ENCODE measurements around the gene METTL23. TPM values are rescaled to one million over a fixed set of nuclear protein-coding genes. Genes with fewer than 3 reads are reported as not detected.
"Not testable (repeated sequence)": the region's sequence is repeated elsewhere in the genome, so short reads cannot be mapped to it uniquely, and the experiment has no call there.

The METTL23 gene
- total RNA-seq, 3 donors from 2014 or later: 22.5 to 30.4 (median 28.7) TPM

DNA sequence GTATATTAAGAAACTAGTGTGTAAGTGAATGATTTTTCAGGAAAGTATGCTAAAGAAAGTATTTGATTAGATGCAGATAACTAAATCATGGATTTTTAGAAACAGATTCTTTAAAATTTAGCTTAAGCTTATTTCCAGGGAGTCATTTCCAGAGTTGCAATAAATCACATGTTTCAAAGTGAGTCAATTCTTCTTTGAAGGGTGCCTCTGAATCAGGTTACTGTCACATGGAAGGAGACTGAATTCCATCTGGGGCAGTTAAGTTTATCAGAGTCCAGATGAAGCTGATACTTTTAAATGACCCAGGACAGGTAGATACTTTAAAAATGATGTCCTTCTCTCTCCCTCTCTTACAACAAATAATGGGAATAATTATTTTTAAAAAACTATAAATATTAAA, 16.3 kb downstream of the METTL23 start:
- TF ChIP-seq, protein P1, sequence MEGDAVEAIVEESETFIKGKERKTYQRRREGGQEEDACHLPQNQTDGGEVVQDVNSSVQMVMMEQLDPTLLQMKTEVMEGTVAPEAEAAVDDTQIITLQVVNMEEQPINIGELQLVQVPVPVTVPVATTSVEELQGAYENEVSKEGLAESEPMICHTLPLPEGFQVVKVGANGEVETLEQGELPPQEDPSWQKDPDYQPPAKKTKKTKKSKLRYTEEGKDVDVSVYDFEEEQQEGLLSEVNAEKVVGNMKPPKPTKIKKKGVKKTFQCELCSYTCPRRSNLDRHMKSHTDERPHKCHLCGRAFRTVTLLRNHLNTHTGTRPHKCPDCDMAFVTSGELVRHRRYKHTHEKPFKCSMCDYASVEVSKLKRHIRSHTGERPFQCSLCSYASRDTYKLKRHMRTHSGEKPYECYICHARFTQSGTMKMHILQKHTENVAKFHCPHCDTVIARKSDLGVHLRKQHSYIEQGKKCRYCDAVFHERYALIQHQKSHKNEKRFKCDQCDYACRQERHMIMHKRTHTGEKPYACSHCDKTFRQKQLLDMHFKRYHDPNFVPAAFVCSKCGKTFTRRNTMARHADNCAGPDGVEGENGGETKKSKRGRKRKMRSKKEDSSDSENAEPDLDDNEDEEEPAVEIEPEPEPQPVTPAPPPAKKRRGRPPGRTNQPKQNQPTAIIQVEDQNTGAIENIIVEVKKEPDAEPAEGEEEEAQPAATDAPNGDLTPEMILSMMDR (IDR thresholded peaks at IDR 0.05): no peak
- ATAC-seq (no peak), DNase-seq (no peak)
- Histone ChIP-seq H3K4me3 (no peak overlapping the region), H3K4me1 (ENCODE audit: low read depth) (peaks cover 12% of the 10 kb centered on the region), H3K9me3 (no peaks in the 10 kb centered on the region), H3K36me3 (ENCODE audit: low read depth) (no peaks in the 10 kb centered on the region)
- intact Hi-C loops (cut with DNase I, micrococcal nuclease): no loop called here

DNA sequence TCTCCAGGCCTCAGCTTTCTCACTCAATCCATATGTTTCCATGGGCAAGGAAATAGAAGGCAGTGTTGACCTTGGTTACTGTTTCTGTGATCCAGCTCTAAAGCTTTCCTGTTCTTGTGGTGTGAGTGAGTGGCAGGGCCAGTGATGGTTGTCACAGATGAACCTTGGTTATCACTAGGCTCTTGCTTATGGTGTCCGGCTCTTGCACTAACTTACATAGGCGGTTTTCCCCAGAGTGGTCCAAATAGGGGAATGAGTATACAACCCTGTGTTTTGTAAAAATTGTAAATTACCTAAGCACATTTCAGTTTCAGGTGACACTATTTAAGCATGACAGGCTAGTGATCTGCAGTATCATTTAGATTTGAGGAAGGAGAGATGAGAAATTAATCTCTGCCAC, 18.1 kb downstream of the METTL23 start:
- Histone ChIP-seq H3K4me3 (no peak overlapping the region), H3K4me1 (ENCODE audit: low read depth) (no peaks in the 10 kb centered on the region), H3K36me3 (ENCODE audit: low read depth) (no peaks in the 10 kb centered on the region), H3K9me3 (no peaks in the 10 kb centered on the region)
- no peak for DNase-seq
- TF ChIP-seq, protein P1 (IDR thresholded peaks at IDR 0.05): no peak
- no peak for ATAC-seq
- intact Hi-C loops (cut with DNase I, micrococcal nuclease): no loop called here

DNA sequence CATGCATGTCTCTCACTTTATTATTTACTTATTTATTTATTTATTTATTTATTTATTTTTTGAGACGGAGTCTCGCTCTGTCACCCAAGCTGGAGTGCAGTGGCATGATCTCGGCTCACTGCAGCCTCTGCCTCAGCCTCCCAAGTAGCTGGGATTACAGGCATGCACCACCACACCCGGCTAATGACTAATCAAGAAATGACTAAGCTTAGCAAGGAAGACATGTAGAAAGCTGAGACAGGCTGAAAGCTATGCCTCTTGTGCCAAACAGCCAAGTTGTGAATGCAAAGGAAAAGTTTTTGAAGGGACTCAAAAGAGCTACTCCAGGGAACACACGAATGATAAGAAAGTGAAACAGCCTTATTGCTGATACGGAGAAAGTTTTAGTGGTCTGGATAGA, 19.1 kb downstream of the METTL23 start:
- H3K4me3 ChIP-seq; DNase-seq; intact Hi-C loops (cut with DNase I, micrococcal nuclease); H3K36me3 ChIP-seq (ENCODE audit: low read depth); ATAC-seq; H3K9me3 ChIP-seq; H3K4me1 ChIP-seq (ENCODE audit: low read depth): not testable (repeated sequence)

DNA sequence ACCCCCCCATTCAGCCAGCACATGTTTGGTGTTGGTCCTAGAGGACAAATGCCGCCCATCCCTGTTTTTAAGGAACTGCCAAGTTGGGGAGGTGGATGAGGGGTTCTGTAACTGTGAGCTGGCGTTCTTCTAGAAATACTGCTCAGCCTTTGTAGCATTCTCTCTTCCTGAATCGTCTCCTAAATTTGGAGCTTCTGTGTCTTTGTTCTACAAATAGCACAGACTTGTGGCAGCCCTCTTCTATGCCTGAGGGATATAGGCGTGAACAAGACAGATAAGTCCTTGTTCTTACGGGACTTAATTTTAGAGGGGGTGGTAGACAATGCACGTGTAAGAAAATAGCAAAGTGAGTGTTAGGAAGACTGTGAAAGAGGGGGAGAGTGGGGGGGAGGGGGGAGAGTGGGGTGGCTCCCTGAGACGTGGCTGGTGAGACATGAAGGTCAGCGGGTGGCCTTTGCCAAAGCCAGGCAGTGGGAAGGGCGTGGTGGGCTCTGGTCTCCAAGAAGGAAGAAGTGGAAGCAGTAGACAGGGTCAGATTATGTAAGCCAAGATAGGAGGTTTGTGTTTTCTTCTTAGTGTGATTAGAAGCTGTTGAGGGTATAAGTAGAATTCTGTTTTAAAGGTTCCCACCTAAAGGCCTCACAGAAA, 21.2 kb downstream of the METTL23 start:
- no peak for ATAC-seq
- no peaks in the 10 kb centered on the region for H3K36me3 ChIP-seq (ENCODE audit: low read depth)

DNA sequence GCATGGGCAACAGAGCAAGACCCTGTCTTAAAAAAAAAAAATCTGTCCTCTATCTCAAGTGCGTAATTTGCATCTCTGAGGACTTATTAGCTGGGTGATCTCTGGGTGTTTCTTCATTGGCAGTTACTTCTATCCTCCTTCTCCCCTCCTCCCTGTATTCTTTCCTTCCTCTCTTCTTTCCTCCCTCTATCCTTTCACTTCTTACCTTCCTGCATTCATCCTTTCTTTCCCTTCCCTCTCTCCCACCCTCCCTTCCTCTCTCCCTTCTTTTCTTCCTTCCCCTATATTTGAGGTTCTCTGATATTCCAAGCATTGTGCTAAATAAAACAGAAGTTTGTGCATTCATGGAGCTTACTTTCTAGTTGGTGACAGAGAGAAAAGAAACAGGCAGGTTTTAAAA, 22.0 kb downstream of the METTL23 start:
- no peaks in the 10 kb centered on the region for H3K9me3 ChIP-seq
- TF ChIP-seq, protein P1 (IDR thresholded peaks at IDR 0.05): no peak
- no peak for DNase-seq
- ATAC-seq: no peak
- H3K4me1 ChIP-seq (ENCODE audit: low read depth): no peaks in the 10 kb centered on the region
- H3K4me3 ChIP-seq: no peak overlapping the region
- H3K36me3 ChIP-seq (ENCODE audit: low read depth): no peaks in the 10 kb centered on the region
- intact Hi-C loops (cut with DNase I, micrococcal nuclease): no loop called here

More for the DNA sequence above, 21.2 kb downstream of the METTL23 start:
- Histone ChIP-seq H3K4me1 (ENCODE audit: low read depth) (no peaks in the 10 kb centered on the region), H3K9me3 (no peaks in the 10 kb centered on the region), H3K4me3 (no peak overlapping the region)
- TF ChIP-seq, protein P1 (IDR thresholded peaks at IDR 0.05): no peak
- intact Hi-C loops (cut with DNase I, micrococcal nuclease): no loop called here
- no peak for DNase-seq

DNA sequence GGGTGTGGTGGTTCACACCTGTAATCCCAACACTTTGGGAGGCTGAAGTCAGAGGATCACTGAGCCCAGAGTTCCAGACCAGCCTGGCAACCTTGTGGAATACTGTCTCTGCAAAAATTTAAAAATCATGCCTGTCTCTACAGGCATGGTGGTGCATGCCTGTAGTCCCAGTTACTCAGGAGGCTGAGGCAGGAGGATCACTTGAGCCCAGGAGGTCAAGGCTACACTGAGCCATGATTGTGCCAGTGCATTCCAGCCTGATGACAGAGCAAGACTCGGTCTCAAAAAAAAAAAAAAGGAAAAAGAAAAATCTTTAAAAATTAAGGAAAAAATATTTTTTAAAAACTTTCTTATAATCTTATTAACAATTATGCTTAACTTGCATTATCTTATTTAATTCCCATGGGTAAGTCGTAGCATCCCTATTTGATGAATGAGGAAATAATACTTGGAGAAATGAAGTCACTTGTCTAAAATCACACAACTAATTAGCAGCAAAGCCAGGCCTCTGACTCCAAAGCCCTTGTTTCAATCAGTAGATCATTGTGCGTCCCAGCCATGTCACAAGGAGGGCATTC, 24.9 kb downstream of the METTL23 start:
- H3K9me3 ChIP-seq: no peaks in the 10 kb centered on the region
- no peak for ATAC-seq
- intact Hi-C loops (cut with DNase I, micrococcal nuclease): no loop called here
- H3K36me3 ChIP-seq (ENCODE audit: low read depth): no peaks in the 10 kb centered on the region
- no peak overlapping the region for H3K4me3 ChIP-seq
- H3K4me1 ChIP-seq (ENCODE audit: low read depth): no peaks in the 10 kb centered on the region
- TF ChIP-seq, protein P1 (IDR thresholded peaks at IDR 0.05): no peak
- DNase-seq: no peak
